HG02623 (cell line): Measurements from ENCODE around the gene TMEM151B.

Source experiments
- ATAC-seq: cut with Tn5 transposase; IDR thresholded peaks from one replicate; pipeline ENCODE4 v1.9.1; 2021; ENCODE audit warnings: moderate library complexity; ENCODE audit not compliant: unreplicated experiment

TMEM151B gene

GRCh38 chr6:44277763-44278162 is 7.5 kb downstream of the TMEM151B start:
- no peak for ATAC-seq

GRCh38 chr6:44278315-44278714 is 8.1 kb downstream of the TMEM151B start:
- ATAC-seq: no peak

GRCh38 chr6:44278774-44279697 is 8.8 kb downstream of the TMEM151B start:
- ATAC-seq: no peak

- ATAC-seq: no peak
Measured at GRCh38 chr6:44284121-44284520, 13.9 kb downstream of the TMEM151B start.

DNA sequence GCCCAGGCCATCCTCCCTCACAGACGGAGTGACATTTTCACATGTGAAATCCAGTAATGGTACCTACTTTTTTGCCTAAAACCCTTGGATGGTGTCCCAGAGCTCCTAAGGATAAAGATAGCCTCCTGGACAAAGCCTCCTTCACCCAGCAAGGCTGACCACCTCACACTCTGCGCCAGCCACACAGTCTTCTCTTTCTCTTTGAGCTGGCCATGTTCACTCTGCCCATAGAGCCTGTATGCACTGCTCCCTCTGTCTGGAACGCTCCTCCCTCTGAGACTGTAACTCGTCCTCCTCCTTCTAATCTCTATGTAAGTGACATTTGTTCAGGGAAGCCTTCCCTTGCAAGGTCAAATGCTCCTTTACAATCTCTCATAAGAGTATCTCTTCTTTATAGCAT is 14.6 kb downstream of the TMEM151B start:
- ATAC-seq: no peak

DNA sequence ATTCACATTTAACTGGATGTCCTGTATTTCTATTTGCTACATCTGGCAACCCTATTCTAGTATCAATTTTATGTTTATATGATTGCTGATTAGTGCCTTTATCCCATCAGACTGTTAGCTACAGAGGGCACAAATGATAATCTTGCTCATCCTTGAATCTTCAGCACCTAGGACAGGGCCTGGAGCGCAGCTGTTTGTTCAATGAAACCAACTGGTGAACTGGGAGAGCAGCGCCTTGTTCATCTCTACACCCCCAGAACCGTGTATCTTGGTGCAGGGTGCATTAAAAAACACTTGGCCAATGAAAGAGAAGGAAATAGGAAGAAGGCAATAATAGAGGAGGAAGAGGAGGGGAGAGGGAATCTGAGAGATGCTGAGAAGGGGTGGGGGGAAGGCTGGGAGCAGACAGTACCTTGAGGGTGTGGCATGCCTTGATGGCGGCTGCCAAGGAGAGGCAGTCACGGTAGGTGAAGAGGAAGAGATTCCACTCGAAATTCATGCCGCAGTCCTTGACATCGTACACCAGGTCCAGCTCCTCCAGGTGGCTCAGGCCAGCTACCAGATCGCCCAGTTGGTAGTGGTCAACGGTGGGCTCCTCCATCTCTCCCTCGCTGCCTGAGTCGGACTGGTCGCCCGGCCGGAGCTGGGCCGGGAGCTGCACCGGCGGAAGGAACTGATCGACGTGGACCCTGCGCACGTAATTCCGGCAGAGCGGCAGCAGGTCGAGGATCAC is 15.5 kb downstream of the TMEM151B start:
- no peak for ATAC-seq

DNA sequence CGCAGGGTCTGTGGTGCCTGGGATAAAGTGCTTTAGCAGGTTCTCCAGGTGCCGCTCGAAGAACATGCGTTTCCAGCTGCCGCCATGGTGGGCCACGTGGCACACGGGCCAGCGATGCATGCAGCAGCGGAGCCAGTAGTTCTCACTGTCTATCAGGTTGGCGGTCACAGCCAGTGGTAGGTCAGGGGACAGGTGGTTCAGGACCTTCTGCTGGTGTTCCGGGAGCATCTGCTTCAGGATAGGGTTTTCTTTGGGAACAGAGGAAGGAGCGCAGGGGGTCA is 16.0 kb downstream of the TMEM151B start:
- no peak for ATAC-seq

DNA sequence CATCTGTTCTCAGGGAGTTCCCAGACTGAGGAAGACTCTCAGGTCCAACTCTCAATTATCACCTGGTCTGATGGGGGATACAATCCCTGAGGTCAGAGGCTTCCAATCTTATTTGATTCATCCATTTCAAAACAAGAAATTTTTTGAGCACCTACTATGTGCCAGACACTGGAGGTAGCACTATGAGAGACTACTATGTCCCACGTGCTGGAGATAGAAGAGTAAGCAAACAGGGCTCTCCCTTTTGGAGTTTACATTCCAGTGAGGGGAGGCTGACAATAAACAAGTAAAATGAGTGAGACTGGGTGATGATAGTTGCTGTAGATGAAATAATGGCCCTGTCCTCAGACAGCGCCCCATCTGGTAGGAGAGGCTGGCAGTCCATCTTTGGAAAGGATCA is 16.5 kb downstream of the TMEM151B start:
- ATAC-seq: no peak

DNA sequence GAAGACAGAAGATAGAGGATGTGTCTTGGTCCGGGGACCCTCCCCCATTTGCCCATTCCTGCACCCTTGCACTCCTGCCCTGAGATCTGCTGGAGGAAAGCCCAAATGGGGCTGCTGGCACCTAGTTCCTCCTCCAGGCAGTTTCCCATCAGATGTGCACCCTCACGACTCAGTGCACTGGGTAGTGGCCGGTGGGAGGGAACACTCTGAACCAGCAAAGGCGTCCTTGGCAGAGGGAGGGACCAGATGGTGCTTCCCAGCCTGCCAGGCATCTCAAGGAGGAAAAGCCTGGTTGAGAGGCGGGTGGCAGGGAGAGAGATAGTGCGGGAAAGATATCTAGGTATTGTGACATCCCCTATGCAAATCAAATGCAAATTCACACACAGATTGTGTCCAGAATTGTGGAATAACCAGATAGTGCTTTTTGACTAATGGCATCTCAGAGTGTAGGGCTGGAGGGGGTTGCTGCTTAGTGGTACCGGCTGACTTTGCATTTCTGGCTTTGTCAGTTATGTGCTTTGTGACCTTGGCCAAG is 19.5 kb downstream of the TMEM151B start:
- ATAC-seq: no peak

DNA sequence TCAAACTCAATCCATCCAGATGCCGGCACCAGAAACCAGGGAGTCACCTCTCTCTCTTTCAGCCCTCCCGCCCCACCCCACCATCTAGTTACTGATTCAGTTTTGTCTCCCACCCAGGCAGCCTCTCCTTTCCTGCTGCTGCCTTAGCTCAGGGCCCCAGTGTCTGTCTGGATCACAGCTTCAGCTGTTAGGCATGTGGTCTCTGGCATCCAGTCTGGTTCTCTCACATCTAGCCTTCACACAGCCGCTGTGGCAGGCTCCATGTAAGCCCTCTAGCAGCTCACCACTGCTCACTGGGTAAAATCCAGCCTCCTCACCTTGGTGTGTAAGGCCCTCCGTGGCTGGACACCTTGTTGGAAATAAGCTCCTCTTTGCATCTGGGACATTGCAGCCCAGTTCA is 21.6 kb downstream of the TMEM151B start:
- ATAC-seq: no peak

DNA sequence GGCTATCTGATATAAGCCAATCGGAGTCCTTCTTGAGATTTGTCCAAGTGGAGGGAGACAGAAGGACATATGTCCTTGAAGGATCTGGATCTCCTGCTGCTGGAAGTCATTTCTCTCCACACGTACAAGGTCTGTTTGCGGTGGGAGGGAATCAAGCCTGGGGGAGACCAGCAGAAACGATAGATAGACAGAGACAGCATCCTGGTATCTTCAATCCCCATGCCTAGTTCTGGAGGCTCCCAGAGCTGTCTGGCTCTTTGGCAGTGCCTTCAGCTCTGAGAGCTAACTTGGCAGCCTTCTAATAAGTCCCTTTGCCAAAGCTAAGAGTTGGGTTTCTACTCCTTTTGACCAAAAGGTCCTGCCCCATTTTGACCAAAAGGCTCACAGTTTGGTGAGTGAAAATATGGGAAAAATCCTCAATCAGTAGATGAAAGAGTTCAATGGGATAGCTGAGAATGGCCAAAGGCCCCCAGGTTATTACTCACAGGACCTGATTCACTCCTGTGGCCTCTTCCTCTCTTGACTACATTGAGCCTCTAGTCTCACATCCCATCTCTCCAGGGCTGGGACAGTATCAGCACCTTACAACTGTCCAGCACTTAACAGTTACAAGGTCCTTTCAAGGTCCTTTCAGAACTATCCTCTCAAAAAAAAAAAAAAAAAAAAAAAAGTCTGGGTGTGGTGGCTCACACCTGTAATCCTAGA is 22.6 kb downstream of the TMEM151B start:
- no peak for ATAC-seq

DNA sequence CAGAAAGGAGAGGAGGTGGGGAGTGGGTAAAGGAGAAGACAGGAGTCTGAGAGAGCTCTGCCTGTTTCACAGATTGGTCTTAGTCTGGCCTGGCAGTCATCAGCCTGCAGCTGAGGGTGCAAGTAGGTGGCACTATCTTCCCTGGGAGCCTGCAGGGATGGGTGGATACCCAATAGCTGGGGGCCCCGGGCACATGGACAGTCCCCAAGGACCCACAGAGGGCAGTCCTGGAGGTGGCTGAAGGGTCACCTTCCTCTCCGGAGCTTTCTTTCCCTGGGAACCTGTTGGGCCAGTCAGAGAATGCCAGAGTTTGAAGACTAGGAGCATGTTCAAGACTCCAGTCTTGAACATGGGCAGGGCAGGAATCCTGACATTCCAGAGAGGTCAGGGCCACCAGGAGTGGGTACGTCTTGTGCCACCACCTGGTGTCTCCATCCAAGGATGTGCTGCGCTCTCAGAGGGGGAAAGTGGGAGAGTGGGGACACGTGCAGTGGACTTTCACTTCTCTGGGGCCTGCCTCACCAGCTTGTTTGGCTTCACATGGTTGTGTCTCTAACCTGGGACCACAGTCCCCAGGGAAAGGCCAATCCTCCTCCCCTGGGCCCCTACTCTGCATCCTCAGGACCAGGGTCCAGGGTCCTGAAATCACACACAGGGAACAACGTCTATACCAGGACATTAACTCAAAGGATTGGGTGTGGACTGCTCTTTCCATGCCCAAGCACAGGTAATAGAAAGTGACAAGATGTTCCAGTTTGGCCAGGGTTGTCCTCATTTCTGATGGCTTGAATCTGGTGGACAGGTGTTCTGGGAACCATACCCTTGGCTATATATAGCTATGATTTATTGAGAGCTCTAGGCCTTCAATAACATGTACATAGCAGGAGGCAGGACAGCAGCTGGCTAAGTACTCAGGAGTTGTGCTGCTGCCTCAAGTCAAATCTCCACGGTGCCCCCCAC is 24.9 kb downstream of the TMEM151B start:
- ATAC-seq: no peak

GRCh38 chr6:44297063-44298038 is 27.1 kb downstream of the TMEM151B start:
- no peak for ATAC-seq

DNA sequence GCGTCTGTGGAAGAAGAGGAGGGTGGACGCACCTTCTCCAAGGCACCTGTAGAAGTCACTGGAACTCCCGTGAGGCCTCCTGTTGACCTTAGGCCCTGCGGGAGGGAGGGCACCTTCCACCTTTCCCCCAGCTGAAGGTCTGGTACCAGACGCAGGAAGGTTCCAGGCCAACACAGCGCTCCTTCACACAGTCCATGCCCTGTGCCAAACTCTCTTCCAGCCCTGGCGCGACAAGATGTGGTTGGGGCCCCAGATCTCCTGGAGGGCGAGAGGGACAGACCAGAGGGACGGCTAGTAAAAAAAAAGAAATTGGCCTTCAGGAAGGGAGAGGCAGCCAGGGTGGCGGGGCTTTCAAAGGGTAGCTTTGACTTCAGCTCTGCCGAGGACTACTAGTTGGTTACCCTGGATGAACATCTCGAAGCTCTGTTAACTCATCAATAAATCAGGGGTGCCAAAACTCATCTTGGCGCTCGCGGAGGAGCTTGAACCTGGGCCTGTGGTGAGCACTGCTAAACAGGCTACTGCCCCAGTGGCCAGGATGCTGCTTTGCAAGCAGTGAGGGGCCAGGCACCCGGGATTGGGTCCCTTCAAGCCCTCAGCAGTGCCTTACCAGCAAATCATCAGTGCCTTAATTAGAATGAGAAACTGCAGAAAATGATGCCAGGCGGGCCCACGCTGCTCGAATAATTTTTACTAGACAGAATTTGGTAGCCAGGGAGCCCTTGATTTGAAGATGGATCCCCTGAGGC is 28.0 kb downstream of the TMEM151B start:
- no peak for ATAC-seq

DNA sequence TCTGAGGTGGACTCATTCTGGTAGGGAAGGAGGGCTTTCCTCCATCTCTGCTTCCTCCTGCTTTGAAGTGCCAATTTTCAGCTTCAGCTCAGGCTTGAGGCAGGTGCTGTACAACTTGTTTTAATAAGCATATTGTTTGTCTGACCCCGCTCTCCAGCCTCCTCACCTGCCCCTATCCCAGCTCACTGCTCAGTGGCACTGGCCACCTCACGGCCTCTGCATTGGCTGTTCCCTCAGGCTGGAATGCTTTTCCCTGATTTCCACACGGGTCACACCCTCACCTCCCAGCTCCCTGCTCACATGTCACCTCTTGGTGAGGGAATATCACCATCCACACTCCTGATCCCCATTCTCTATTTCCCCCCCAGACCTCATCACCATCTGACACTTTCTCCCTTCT is 28.6 kb downstream of the TMEM151B start:
- no peak for ATAC-seq

DNA sequence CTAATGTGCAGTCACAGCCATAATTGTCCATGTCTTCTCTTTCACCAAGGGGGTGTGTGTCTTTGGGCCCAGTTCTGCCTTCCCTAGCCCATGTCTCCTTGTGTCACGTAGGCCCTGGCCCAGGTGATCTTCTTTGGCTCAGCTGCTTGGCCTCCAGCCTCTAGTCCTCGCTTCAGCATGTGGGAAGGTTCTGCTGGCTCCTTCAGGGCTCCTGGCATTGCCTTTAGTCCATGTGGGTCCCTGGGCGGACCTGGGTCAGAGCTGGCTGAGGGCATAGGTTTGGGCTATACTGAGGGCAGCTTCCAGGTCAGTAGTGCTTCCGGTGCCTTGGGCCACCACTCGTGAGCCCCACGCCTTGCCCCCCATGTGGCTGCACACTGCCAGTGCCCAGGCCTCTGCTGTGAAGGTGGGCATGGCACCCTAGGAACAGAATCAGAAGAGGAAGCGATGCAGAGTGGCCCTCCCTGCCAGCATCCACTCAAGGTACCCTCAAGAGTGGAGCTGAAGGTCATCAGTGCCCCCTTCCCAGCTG is 30.1 kb downstream of the TMEM151B start:
- no peak for ATAC-seq

DNA sequence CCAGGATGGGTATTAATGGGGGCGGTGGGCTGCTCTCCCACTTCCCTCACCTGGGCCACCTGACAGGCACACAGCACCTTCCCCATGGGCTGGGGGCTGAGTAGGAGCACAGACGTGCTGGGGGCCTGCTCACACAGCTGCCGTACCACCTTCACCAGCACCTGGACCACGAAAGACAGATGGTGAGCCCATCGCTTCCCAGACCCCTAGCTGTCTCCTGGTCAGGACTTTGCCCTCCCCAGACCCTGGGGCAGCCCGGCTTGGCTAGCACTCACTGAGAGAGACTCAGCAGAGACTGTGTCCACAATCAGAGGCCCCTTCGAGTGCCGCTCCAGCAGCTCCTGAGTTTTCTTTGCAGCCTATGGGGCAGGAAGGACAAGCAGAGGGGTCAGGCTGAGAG is 30.9 kb downstream of the TMEM151B start:
- ATAC-seq: no peak
